GM19035 (cell line): ENCODE data around the gene GLUL.

Experiments used
- ATAC-seq: cut with Tn5 transposase; IDR thresholded peaks from one replicate; pipeline ENCODE4 v1.9.1; 2021; ENCODE audit not compliant: unreplicated experiment

The GLUL gene

GRCh38 chr1:182332261-182333060 is 59.1 kb downstream of the GLUL start:
- ATAC-seq: no peak
